ENCODE data around the gene WWC2.
"Not testable (repeated sequence)": the region's sequence is repeated elsewhere in the genome, so short reads cannot be mapped to it uniquely, and the experiment has no call there.

The WWC2 gene

DNA sequence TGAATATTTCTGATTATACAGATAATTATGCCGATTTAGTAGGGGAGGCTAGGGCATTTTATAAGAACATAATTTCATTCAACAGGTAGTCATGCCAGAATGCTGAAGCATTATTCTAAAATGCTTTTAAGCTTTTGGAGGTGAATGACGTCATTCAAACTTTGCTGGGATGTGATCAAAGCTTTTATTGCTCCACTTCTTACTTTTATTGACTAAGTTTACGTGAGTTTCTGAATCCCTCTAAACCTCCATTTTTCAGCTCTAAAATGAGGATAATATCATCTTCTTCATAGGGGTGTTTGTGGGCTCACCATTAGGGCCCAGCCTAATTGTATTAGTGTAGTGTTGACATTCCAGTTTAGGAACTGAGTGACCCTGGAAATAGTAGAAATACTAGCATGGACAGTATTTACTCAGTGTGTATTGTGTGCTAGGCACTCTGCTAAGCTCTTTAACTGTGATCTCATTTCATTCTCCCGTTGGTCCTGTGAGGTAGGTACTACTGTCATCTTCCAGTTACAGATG, 3.0 kb downstream of the WWC2 start:
- DNase-seq = no peak

DNA sequence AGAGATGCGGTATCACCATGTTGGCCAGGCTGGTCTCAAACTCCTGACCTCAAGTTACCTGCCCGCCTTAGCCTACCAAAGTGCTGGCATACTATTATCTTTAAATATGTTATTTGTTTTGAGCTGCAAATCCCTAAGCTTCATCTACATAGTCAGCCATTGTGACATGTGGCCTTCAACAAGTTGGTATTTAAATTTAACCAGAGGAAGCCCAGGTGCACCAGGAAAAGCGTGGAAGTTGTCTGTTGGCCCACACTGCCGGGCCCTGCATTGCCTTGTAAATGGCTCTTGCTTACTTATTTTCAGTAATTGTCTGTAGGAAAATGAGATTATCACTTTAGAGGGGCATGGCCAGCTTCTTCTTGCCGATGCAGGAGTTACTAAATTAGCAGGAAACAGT, 6.0 kb downstream of the WWC2 start:
- DNase-seq = no peak

DNA sequence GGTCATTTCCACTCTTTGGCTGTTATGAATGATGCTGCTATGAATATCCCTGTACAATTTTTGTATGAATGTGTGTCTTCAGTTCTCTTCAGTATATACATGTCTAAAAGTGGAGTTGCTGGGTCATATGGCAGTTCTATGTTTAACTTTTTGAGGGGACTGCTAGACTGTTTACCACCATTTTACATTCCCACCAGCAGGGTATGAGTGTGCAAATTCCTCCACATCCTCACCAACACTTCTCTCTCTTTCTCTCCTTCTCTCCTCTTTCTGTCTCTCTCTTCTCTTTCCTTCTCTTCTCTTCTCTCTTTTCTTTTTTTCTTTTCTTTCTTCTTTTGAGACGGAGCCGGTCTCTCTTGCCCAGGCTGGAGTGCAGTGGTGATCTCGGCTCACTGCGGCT, 7.8 kb downstream of the WWC2 start:
- DNase-seq = no peak

DNA sequence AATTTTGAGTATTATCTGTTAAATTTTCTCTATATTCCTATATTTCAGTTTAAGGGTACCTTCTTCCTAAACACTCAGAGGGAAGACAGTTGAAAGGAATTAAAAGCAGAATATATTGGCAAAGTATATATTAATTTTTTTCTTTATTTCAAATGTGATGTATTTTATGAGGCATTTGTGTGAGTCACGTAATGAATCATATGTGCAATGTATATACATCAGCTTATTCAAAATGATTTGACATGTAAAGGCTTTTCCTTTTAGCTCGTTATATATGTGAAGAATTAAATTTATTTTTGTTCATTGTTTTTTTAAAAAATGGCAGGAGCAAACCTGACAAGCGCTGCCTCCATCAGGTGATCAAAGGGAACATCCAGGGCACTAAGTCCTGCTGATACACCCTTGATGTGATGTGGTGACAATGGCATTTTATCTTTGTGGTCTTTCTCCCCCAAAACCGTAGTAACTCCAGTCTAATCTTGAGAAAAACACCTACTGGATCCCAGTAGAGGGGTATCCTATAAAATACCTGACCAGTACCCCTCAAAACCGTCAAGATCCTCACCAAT, 8.9 kb downstream of the WWC2 start:
- no peak for DNase-seq

DNA sequence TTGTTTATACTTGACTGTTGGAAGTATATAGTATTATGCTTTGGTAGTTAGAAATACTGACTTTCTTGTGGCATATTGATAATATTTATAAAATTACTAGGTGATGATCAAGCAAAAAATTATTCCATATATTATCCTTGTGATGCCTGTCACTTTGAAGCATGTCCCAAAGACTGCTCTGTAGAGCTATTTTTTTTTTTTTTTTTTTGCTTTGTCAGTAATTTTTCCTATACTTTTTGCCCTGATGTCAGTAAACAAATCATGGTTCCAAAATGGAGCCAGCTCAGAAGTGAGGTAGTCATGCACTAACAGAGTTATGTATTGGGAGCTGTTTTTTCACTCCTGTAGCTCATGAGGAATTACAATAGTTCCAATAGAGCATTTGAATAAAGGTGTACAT, 11.2 kb downstream of the WWC2 start:
- no peak for DNase-seq

DNA sequence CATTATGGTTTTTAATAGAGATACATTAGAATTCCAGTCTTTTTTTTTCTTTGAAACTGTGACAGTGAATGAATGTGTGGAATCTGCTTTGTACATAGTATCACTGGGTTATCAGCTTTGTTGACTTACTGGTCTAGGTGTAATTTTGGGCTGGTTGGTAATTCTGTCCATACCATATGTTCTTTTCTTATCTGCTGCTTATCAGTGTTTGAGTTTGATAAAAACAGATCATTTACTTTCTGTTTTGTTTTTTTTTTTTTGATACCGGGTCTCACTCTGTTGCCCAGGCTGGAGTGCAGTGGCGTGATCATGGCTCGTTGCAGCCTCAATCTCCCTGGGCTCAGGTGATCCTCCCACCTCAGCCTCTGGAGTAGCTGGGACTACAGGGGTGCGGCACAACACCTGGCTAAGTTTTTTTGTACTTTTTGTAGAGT, 12.4 kb downstream of the WWC2 start:
- no peak for DNase-seq

DNA sequence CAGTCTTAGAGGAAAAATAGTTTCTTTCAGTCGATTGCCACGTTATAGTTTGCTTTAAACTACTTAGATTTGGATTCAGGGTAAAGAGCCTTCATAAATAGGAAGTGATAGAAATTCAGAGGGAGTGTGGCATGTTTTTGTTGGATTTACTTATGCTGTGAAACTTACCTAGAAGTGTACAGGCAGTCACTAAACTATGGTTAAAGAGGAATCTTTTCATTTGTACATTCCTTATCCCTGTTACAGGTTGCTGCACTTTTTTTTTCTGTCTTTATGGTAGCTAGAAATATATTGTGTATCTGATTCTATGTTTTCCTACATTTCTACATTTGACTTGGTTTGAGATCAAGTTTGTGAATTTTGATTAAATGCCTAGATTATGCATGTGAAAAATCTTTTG, 19.1 kb downstream of the WWC2 start:
- no peak for DNase-seq

DNA sequence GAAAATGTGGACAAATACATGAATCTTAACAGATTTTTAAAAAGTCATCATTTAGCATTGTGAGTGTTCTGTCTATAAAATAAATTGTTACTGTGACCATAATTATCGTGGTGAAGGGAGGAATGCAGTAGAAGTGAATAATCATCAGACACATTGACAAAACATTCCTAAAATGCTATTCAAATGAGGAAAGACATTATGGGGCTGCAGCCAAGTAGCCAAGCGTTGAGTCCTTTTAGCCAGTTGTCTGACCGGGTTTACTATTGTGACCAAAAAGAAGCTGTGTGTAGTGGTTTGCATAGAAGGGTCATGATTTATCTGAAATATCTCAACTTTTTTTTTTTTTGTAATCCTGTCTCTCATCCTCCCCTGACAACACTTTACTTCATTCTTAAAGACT, 19.5 kb downstream of the WWC2 start:
- no peak for DNase-seq

DNA sequence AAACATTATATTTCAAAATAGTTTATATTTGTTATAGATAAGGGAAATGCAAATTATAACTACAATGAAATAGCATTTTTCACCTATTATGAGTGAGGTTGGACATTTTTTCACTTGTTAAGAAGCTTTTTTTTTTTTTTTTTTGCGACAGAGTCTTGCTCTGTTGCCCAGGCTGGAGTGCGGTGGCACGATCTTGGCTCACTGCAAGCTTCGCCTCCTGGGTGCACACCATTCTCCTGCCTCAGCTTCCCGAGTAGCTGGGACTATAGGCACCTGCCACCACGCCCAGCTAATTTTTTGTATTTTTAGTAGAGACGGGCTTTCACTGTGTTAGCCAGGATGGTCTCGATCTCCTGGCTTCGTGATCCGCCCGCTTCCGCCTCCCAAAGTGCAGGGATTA, 22.6 kb downstream of the WWC2 start:
- DNase-seq = not testable (repeated sequence)

DNA sequence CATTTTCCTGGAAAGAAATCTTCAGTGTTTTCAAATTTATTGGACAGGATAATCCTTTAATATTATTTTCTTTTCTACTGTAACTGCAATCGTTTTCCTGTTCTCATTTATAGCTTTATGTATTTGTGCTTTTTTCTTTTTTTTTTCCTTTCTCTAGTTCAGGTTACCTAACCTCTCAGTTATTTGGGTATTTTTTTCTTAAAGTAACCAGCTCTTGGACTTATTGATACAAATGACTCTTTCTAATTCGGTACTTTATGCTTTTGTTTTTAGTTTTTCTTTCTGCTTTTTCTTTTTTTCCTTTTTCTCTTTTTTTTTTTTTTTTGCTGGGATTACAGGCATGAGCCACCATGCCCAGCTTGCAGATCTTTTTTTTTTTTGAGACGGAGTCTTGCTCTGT, 25.2 kb downstream of the WWC2 start:
- DNase-seq = no peak

DNA sequence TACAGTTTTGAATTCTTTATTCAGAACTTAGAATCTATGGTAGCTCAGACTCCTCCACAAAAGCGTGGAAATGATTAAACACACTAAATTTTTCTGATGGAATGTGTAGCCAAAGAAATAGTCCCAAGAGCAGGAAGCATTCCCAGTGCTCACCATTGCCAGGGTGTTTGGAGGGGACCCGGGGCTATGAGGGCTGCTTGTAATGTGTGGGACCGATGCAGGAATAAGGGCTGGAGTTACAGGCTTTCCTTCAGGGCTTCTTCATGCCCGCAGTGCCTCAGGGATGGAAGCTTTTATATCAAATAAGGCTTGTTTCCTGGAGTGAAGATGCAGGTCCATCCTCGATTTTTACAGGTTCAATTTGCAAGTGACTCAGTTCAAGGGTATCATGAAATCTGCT, 25.8 kb downstream of the WWC2 start:
- DNase-seq = no peak

DNA sequence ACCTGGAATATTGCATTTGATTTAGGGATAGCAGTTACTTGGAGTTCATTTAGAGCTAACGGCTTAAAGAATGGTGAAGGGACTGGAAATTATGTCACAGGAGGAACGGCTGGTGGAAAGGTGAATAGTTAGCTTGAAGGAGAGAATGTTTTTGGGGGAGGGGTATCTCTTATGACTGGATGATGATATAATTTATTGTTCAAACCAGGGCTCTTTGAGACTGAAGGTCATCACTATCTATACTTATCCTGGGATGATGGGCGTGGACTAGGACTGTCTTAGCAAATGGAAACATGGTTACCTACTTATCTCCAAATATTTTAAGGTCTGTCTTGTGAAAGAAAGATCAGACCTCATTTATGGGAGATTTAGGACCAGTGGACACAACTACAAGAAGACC, 30.1 kb downstream of the WWC2 start:
- no peak for DNase-seq

DNA sequence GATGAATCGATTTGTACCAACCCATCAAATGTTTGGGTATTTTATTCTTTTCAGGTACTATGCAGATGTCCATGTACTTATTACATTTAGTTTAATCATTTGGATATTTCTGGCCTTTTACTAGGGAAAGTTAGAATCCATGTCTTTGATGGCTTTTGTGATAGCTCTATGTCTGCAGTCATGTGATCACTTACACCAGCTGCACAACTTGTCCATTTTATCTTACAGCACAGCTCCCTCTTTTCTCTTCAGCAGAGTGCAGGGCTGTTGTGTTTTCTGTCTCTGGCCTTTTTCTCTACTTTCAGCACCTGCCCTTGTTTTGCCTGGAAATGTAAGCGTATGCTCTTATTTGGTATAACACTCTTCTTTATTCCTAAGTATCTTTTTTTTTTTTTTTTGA, 30.6 kb downstream of the WWC2 start:
- DNase-seq = no peak

DNA sequence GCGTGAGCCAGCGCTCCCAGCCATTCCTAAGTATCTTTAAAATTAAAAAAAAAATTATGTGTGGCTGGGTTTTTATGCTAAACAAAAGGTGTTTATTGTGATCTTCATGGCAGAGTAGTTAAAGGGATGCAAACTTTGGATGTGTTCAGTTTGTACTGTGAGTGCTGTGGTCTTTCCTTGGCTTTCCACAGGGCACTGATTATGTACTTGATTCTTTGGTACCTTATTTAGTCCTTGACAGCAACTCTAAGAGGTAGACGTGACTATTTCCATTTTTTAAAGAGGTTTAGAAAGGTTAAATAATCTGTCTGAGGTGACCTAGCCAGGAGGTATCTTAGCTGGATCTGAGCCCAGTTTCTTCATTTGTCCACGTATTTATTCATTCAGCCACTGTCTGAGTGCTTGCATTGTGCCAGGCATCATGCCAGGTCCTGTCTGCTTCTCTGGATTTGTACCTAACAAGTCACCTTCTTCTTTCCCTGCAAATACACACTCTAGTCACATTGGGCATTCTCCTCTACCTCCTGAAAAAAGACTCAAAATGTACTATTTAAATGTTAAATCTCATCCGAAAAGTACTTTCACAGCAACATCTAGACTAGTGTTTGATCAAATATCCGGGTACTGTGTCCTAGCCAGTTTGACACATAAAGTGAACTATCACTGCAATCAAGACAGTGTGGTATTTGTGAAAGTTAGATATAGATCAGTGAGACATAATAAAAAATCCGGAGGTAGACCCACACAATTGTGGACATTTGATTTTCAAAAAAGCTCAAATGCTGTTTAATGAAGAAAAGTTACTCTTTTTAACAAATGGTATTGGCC, 31.5 kb downstream of the WWC2 start:
- no peak for DNase-seq

DNA sequence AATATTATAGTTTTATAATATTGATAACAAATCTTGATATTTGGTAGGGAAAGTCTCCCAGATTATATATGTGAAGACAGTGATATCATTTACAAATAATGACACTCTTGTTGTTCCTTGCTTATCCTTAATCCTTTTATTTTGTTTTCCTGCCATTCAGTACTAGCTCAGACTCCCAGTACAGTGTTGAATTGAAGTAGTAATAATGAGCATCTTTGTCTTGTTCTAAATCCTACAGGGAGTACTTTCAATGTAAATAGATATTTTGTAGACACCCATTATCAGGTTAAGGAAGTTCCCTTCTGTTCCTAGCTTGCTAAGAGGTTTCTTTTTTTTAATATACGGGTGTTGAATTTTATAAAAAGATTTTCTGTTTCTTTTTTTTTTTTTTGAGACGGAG, 33.0 kb downstream of the WWC2 start:
- no peak for DNase-seq

DNA sequence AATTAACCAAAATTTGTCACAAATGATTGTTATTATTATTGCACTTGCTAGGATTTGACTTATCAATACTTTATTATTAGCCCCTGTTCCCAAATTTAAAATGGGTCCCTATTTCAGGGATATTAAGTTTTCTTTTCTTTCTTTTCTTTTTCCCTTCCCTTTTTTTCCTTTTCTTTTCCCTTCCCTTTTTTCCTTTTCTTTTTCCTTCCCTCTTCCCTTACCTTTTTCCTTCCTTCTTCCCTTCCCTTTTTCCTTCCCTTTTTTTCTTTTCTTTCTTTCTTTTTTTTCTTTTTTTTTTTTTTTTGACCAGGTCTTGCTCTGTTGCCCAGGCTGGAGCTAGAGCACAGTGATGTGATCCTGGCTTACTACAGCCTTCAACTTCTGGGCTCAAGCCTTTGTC, 33.8 kb downstream of the WWC2 start:
- DNase-seq = no peak

DNA sequence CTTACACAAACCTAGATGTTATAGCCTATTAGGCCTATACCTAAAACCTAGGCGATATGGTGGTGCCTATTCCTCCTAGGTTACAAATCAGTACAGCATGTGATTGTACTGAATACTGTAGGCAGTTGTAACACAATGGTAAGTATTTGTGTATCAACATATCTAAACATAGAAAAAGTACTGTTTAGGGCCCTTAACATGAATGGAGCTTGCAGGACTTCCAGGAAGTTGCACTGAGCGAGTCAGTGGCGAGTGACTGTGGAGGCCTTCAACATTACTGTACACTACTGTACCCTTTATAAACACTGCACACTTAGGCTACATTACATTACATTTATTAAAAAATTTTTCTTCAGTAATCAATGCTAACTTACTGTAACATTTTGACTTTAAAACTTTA, 37.8 kb downstream of the WWC2 start:
- DNase-seq = no peak

DNA sequence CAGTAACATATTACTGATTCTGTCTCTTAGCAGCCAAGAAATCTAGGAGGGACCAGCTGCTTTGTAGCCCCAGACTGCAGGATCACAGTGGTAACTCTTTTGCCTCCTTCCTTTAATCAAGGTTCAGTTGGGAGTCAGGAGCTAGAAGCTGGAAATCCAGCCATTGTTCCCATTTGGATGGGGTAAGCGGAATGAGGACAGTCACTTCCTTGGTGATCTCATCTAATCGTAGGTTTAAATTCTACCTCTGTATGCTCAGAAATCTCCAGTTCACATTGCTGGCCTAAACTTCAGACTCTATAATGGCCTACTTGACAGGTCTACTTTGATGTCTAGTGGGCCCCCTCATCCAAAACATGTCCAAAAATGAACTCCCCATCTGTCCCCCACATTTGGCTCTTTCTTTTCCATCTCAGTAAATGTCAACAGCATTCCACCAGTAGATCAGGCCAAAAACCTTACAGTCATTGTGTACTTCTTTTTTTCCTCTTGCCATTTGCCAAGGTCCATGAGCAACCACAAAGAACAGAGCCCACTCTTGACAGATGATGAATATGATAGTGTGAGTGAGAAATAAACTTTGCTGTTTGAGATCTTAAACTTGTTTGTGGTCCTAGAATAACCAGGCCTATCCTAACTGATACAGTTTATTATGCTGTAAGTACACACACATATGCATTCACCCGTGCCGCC, 40.1 kb downstream of the WWC2 start:
- DNase-seq = no peak

DNA sequence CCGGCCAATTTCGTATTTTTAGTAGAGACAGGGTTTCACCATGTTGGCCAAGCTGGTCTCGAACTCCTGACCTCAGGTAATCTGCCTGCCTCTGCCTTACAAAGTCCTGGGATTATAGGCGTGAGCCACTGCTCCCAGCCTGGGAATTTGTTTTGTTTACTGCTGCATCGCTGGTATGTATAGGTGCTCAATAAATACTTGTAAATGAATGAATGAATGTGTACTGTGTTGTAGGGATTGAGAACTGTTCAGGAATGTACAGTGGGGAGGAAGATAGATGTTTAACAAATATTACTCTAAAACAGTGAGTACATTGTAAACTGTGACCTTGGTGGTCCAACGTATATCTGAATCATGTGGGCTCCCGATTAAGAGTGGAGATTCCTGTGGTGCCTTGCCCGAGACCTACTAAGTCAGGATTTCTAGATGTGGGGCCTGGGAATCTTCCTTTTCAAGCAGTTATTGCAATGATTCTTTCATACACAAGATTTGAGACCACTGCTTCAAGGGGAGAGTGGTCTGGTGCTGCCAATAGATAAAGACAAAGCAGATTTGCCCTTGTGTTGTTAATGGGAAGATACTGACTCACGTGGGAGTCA, 41.0 kb downstream of the WWC2 start:
- DNase-seq = no peak

DNA sequence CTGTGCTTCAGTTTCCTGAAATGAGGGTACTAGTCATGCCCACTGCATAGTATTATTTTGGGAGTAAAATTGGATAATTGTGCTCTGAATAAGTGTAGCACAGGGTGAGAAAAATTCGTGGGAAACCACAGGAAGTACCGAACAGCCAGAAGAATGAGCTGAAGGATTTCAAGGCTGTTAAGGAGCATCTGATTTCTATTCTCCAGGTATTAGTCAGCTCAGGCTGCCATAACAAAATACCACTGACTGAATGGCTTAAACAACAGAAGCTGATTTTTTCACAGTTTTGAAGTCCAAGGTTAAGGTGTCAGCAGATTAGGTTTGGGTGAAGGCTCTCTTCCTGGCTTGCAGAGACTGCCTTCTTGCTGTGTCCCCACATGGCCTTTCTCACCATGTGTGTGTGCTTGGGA, 41.9 kb downstream of the WWC2 start:
- DNase-seq = no peak

DNA sequence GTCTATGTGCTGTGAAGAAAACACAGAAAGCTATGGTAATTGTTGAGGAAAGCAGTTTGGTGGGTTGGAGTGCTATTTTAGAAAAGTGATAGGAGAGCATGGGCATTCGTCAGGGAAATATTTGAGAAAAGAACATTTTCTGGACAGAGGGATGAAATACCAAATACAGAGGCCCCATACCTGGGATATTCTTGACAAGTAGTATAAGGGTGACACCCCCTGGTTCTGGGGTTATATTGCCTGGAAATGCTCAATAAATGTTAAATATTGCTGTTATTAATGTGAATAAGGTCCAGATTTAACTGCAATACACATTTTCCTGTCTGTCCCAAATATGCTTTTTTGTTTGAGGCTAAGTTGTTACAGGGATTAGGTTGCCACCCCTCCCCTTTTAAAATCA, 42.9 kb downstream of the WWC2 start:
- DNase-seq = no peak

DNA sequence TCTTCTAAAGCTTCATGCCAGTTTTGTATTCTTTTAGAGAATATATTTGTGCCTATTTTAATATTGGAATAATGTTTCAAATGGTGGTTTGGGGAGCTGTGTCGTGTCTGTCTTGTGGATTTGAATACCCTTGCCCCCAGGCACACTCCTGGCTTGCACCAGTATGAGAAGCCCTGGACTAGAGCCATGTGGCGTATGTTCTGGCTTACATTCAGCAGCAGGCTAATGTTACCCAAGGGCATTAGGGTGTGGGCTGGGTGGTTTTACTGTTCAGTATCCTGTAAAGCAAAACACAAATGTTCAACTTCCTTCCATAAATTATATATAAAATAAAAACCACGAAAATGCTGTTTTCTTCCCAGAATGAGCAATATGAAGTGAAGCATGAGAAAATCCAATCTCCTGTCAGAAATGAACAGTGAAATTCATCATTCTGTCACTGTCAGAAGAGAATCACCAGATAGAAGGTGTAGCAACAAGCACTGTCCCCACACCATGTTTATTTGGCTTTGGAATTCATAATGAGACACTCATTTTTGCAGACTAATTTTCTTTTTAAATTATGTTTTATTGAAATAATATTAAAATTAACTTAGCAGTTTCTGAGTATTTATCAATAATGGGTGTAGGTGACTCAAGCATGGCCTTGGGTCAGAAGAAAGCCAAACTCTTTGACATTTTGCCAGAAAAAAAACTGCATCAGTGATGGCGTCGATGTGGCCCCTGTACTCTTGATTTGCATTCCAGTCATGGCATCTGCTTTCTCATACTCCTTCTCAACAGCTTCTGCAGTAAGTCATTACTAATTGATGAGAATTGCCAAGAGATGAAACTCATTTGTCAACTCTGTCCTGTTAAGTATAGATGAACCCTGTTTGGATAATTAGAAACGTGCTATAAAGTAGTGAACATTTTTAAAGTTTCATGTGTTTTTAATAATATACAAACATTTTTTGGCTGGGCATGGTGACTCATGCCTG, 43.8 kb downstream of the WWC2 start:
- peak; percentile 8 for DNase-seq
